Colonic mucosa (tissue), 4 donors: Measurements from ENCODE around the gene TFF2. TPM values are rescaled to one million over a fixed set of nuclear protein-coding genes. Genes with fewer than 3 reads are reported as not detected.

ENCODE experiments used
- DNase-seq: peaks from one replicate; pipeline ENCODE4 v3.0.0-alpha.2; 2020
- H3K27ac ChIP-seq: fragments of 200-600 bp; one replicate; pipeline ENCODE4 v1.8.0; 2021
- H3K27me3 ChIP-seq: fragments of 200-600 bp; one replicate; pipeline ENCODE4 v1.8.0; 2021
- H3K36me3 ChIP-seq: fragments of 200-600 bp; one replicate; pipeline ENCODE4 v1.8.0; 2021
- H3K4me1 ChIP-seq: fragments of 200-600 bp; one replicate; pipeline ENCODE4 v1.8.0; 2021; ENCODE audit warnings: mild to moderate bottlenecking
- H3K4me3 ChIP-seq: fragments of 200-600 bp; one replicate; pipeline ENCODE4 v1.8.0; 2021
- H3K9ac ChIP-seq, 2 donors: one replicate each; pipeline ENCODE4 v1.7.0; 2013; ENCODE audit warnings: control low read depth in 2 of 2, low read depth in 2 of 2, low read length in 2 of 2
- H3K9me3 ChIP-seq: fragments of 200-600 bp; one replicate; pipeline ENCODE4 v1.8.0; 2021
- CTCF ChIP-seq: fragments of 200-600 bp; IDR thresholded peaks from one replicate; pipeline ENCODE4 v1.8.0; 2022; ENCODE audit warnings: antibody characterized with exemption, mild to moderate bottlenecking
- intact Hi-C: fragments of 100-400 bp; cut with DNase I; formaldehyde crosslinking; loops from one replicate; pipeline ENCODE4 v1.14.1; 2022
- total RNA-seq, 2 donors: library from RNA; stranded (reverse); fragmentation: NEBNext Ultra II Directional in 1 of 2; extraction: Animal tissue kit (Norgen Biotek cat#: 25700) in 1 of 2; gene quantifications; one replicate each; pipeline ENCODE4 v1.2.1, GENCODE V29; 2021
- donor health status: healthy.
- donor health status: DM: no; HTN: no; CAD: no.
- donor health status: DM: no; HTN: no; CAD: no.

TFF2 gene
- total RNA-seq, 2 donors from 2014 or later, result 2.3 to 2.5 TPM

DNA sequence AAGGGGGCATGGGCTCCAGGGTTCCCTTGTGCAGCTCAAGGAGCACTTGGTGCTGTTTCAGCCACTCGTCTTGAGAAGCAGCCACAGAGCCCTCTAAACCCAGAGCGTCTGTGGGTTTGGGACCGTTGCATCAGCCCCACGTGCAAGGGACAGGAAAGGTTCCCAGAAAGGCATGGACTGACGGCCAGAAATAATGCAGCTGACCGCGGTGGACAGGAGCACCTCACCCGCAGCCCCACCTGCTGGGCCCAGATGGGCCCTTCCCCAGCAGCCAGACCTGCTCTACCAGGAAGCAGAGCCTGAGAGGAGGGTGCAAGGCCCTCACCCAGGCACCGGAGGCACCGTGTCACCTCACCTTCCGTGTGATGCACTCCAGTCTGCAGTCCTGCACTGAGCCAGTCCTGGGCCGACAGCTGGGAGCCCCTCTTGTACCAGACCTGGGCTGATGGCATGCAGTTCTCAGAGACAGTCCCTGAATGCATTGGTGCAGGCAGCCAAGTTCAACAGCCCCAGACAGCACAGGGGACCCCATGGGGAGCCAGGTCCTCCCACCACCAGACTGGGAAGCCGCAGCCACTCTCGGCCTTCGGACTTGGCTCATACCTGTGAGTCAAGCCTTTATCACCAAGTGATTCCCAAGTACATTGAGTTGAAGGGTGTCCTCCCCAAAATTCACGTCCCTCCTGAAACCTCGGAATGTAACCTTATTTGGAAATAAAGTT is 30.8 kb downstream of the TFF2 start:
- Histone ChIP-seq H3K4me1 (no peaks in the 10 kb centered on the region), H3K36me3 (no peaks in the 10 kb centered on the region), H3K27me3 (no peaks in the 10 kb centered on the region), H3K9me3 (no peaks in the 10 kb centered on the region), H3K27ac (peak overlapping the region; percentile 16), H3K9ac (peak overlapping the region in 1 of 2 donors; percentile 28), H3K4me3 (no peak overlapping the region)
- TF ChIP-seq CTCF, result no peak
- DNase-seq, result peak; percentile 59
- intact Hi-C loops, result no loop called here

GRCh38 chr21:42319376-42319775 is 31.4 kb downstream of the TFF2 start:
- intact Hi-C loops, result no loop called here
- peak; percentile 51 for DNase-seq
- Histone ChIP-seq H3K27me3 (no peaks in the 10 kb centered on the region), H3K27ac (peak overlapping the region; percentile 16), H3K36me3 (no peaks in the 10 kb centered on the region), H3K9me3 (no peaks in the 10 kb centered on the region), H3K4me3 (no peak overlapping the region), H3K4me1 (no peaks in the 10 kb centered on the region), H3K9ac (peak overlapping the region in 1 of 2 donors; percentile 28)
- no peak for TF ChIP-seq CTCF

DNA sequence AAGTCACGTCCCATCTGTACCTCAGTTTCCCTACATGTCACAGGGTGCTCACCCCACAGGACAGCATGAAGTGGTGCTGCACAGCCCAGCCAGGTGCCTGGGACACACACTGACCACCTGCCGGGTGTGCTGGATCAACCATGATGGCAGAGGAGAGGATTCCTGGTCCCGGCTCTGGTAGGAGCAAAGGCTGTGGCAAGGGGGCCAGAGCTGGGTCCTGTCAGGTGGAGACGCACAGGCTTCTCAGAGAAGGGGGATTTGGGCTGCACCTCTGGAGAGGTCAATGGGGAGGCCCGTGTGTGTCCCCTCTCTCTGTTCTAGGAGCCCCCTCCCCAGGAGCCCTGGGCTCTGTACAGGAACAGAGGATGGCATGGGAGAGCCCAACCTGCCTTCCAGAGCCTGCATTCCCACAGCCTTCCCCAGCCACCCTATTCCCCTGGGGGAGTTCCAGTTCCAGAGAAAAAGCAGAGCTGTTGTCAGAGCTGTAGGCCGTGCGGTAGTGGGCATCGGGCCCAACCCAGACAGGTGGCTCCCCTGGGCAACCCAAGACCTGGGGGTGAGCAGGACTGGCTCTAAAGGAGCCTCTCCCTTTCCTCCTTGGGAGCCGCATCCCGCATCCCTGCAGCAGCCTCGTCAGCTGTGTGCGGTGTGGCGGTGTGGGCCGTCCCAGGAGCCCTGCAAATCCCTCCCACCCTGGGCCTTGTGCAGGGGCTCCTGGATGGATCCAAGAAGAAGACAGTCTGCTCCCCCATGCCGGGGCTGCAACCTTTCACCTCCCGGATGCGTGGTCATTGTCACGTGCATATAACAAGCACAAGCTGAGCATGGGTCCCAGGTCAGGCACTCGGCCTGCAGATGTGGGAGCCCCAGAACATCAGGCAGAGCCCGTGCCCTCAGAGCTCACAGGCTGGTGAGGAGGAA is 32.7 kb downstream of the TFF2 start:
- DNase-seq, result peak; percentile 26
- no peak for TF ChIP-seq CTCF
- intact Hi-C loops, result no loop called here
- Histone ChIP-seq H3K9ac (peak overlapping the region in 1 of 2 donors; percentile 80), H3K9me3 (no peaks in the 10 kb centered on the region), H3K4me1 (no peaks in the 10 kb centered on the region), H3K36me3 (no peaks in the 10 kb centered on the region), H3K27me3 (no peaks in the 10 kb centered on the region), H3K27ac (peak overlapping the region; percentile 93), H3K4me3 (no peak overlapping the region)

- Histone ChIP-seq H3K9ac (peak overlapping the region in 1 of 2 donors; percentile 80), H3K9me3 (no peaks in the 10 kb centered on the region), H3K27me3 (no peaks in the 10 kb centered on the region), H3K4me3 (no peak overlapping the region), H3K36me3 (no peaks in the 10 kb centered on the region), H3K4me1 (no peaks in the 10 kb centered on the region), H3K27ac (peak overlapping the region; percentile 93)
- intact Hi-C loops, result no loop called here
- no peak for TF ChIP-seq CTCF
- DNase-seq, result peak; percentile 77
These were observed 33.5 kb downstream of the TFF2 start for GRCh38 chr21:42317341-42317741.

DNA sequence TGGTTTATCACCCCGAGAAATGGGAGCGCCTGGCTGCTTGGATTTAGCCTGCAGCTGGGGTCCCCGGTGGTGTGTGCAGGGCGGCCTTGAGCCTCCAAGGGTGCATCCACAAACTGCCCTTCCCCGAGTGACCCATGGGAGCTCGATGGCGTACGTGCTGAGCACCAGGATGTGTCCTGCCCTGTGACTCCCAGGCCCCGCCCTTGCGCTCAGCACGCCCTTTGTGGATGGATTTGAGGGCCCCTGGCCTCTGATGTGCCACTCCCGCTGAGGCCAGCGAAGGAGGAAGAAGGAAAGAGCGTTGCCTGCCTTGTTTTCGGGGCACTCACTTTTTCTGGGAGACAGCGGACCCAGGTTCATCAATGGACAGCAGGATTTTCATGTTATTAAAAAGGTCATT is 33.9 kb downstream of the TFF2 start:
- DNase-seq, result peak; percentile 93
- no peaks in the 10 kb centered on the region for H3K9me3 ChIP-seq
- peak overlapping the region; percentile 93 for H3K27ac ChIP-seq
- no peaks in the 10 kb centered on the region for H3K4me1 ChIP-seq
- no peak for TF ChIP-seq CTCF
- intact Hi-C loops, result no loop called here
- no peaks in the 10 kb centered on the region for H3K36me3 ChIP-seq
- H3K27me3 ChIP-seq, result no peaks in the 10 kb centered on the region
- H3K9ac ChIP-seq, result peak overlapping the region in 1 of 2 donors; percentile 80
- no peak overlapping the region for H3K4me3 ChIP-seq
